Transverse colon (tissue), 4 donors: Measurements from ENCODE around the gene CLEC2B. TPM values are rescaled to one million over a fixed set of nuclear protein-coding genes. Genes with fewer than 3 reads are reported as not detected.

Experiments used
- DNase-seq: peaks from one replicate; pipeline ENCODE4 v3.0.0-alpha.2; 2019
- H3K27ac ChIP-seq, 4 donors: fragments of 200-600 bp; sonication (generic); 2 replicates each; pipeline ENCODE4 v1.5.1; 2016 to 2018; ENCODE audit warnings: inconsistent platforms in 4 of 4
- H3K27me3 ChIP-seq: fragments of 200-600 bp; sonication (generic); 2 replicates; pipeline ENCODE4 v1.5.1; 2017; ENCODE audit warnings: inconsistent platforms
- H3K36me3 ChIP-seq, 4 donors: fragments of 200-600 bp; sonication (generic); 2 replicates each; pipeline ENCODE4 v1.5.1; 2017 to 2019; ENCODE audit warnings: inconsistent platforms in 4 of 4
- H3K4me1 ChIP-seq, 4 donors: fragments of 200-600 bp; sonication (generic); 2 replicates each; pipeline ENCODE4 v1.5.1; 2017 to 2020; ENCODE audit warnings: inconsistent platforms in 4 of 4
- H3K4me3 ChIP-seq, 4 donors: fragments of 200-600 bp; sonication (generic); 1 replicate in 1 of 4; 2 replicates in 3 of 4; pipeline versions ENCODE4 v1.5.1 to v1.6.1; 2017 to 2019; ENCODE audit warnings: inconsistent platforms in 4 of 4
- H3K9me3 ChIP-seq, 2 donors: fragments of 200-600 bp; sonication (generic); 2 replicates each; pipeline ENCODE4 v1.5.1; 2017 to 2019; ENCODE audit warnings: inconsistent platforms in 2 of 2
- EP300 ChIP-seq: sonication (generic); formaldehyde crosslinking; IDR thresholded peaks from one replicate; pipeline ENCODE4 v1.6.1; 2017; ENCODE audit warnings: antibody characterized with exemption, low read depth
- POLR2A ChIP-seq: fragments of 450-650 bp; IDR thresholded peaks from one replicate; pipeline ENCODE4 v1.6.1; 2016; ENCODE audit warnings: antibody characterized with exemption, mild to moderate bottlenecking, moderate library complexity
- POLR2AphosphoS5 ChIP-seq, 3 donors: sonication (generic); formaldehyde crosslinking; IDR thresholded peaks; one replicate each; pipeline ENCODE4 v1.6.1; 2016; ENCODE audit warnings: antibody characterized with exemption in 3 of 3
- whole genome bisulfite sequencing, 2 donors: methylation state at CpG; one replicate each; pipeline ENCODE4 v1.1.5; 2018; ENCODE audit warnings: low coverage in 1 of 2; 5-methylcytosine and 5-hydroxymethylcytosine counted together
- in situ Hi-C, 4 donors: fragments of 200-750 bp; cut with MboI; loops; one replicate each; pipeline versions ENCODE4 v1.15.0 to v1.15.1; 2017; ENCODE audit warnings: low sequenced_read_pairs in 3 of 4, low pct_ligation_motif_present in 1 of 4, low pct_unique_long_range_greater_than_20kb in 1 of 4
- intact Hi-C: fragments of 100-400 bp; cut with DNase I; formaldehyde crosslinking; loops from one replicate; pipeline ENCODE4 v1.15.1; 2023; ENCODE audit warnings: low total_unique reads
- total RNA-seq, 4 donors: library from RNA; depleted of rRNA; stranded (reverse); fragments of >200 nt; gene quantifications; one replicate each; pipeline ENCODE4 v1.1.0, GENCODE V29; 2016
- TF ChIP-seq, protein P1 (sequence below), 5 experiments: fragments of 200-600 bp in 3 of 5; fragments of 450-650 bp in 2 of 5; sonication (generic) in 3 of 5; IDR thresholded peaks; 1 replicate in 2 of 5; 2 replicates in 3 of 5; pipeline ENCODE4 v1.5.1; 2016 to 2017; ENCODE audit warnings: antibody characterized with exemption in 5 of 5, inconsistent platforms in 3 of 5, mild to moderate bottlenecking in 2 of 5, moderate library complexity in 1 of 5

CLEC2B gene
- total RNA-seq, 4 donors from 2014 or later: 4.8 to 11.7 TPM; not detected in 2

DNA sequence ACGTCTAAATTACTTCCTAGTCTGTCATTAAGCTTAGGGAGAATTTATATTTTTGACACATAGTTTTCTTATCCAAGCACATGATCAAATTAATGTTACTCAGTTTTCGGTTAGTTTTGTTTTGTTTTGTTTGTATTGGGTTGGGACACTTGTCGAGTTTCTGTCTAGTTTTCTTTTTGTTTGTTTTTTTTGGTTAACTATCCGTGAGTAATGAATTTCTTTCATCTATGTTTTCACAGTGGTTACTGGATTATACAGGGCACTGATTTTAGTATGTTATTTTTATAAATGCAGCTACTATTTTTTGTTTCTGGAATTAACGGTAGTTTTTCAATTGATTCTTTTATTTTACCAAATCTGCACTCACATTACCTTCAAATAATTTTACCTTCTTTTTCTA lies 39.2 kb downstream of the CLEC2B start:
- no peak overlapping the region for H3K4me3 ChIP-seq
- intact Hi-C loops: no loop called here
- no peak for DNase-seq
- no peaks in the 10 kb centered on the region for H3K36me3 ChIP-seq
- TF ChIP-seq EP300: no peak
- in situ Hi-C loops: no loop called here
- no peaks in the 10 kb centered on the region for H3K4me1 ChIP-seq
- no peak overlapping the region for H3K27ac ChIP-seq
- H3K9me3 ChIP-seq: no peaks in the 10 kb centered on the region
- H3K27me3 ChIP-seq: no peaks in the 10 kb centered on the region
- 56 to 60% methylated on average over 5 of the region's 5 CpGs for WGBS, 2 donors

DNA sequence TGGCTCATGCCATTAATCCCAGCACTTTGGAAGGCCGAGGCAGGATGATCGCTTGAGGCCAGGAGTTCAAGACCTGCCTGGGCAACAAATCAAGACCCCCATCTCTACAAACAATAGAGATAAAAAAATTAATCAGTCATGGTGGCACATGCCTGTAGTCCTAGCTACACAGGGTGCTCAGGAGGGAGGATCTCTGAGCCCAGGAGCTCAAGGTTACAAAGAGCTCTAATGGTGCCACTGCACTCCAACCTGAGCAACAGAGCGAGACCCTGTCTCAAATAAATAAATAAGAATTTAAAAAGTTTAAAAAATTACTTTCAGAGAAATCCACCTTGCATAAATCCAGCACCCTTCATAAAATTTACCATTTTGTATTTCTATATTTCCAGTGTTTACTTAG lies 39.7 kb downstream of the CLEC2B start:
- Histone ChIP-seq H3K4me1 (no peaks in the 10 kb centered on the region), H3K4me3 (no peak overlapping the region), H3K36me3 (no peaks in the 10 kb centered on the region), H3K9me3 (no peaks in the 10 kb centered on the region), H3K27me3 (no peaks in the 10 kb centered on the region), H3K27ac (no peak overlapping the region)
- 89 to 100% methylated on average over 1 to 3 of the region's 3 CpGs for WGBS, 2 donors
- in situ Hi-C loops (no loop called here), intact Hi-C loops (no loop called here)
- no peak for DNase-seq
- TF ChIP-seq EP300 (no peak), POLR2AphosphoS5 (IDR thresholded peaks at IDR 0.05) (no peak), POLR2A (no peak)
- TF ChIP-seq, protein P1, sequence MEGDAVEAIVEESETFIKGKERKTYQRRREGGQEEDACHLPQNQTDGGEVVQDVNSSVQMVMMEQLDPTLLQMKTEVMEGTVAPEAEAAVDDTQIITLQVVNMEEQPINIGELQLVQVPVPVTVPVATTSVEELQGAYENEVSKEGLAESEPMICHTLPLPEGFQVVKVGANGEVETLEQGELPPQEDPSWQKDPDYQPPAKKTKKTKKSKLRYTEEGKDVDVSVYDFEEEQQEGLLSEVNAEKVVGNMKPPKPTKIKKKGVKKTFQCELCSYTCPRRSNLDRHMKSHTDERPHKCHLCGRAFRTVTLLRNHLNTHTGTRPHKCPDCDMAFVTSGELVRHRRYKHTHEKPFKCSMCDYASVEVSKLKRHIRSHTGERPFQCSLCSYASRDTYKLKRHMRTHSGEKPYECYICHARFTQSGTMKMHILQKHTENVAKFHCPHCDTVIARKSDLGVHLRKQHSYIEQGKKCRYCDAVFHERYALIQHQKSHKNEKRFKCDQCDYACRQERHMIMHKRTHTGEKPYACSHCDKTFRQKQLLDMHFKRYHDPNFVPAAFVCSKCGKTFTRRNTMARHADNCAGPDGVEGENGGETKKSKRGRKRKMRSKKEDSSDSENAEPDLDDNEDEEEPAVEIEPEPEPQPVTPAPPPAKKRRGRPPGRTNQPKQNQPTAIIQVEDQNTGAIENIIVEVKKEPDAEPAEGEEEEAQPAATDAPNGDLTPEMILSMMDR (IDR thresholded peaks at IDR 0.05): no peak

DNA sequence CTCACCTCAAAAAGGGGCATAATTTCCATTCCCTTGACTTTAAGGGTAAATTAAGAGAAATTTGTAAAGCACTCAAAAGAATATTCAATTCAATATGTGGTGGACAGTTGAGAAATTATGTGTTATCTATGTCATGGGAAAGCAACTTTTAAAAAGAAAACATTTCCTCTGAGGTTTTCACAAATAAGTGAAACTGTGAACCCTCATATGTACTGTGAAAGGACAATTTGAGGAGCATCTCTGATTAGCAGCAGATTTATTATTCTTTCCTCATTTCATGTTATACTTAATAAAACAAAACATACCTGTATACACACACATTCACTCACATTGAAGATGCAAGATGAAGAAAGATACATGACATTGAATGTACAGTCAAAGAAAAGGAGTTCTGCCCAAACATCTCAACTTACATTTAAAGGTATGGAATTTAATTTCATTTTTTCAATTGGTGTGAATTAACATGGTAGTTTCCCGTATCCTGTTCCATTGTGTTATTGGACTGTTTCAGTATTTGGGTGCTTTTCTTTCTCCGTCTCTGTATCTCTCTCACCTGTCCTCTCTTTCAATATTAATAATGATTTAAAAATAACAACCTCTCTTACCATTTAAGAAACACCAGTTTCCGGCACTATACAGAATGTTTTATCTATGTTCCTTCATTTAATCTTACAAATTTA lies 41.8 kb downstream of the CLEC2B start, which contains the start of gene KLRF1:
KLRF1 (plus strand) TSS at position 273 of the 680 bp plus-strand sequence; CDS start at position 337, 64 bp downstream.
- Histone ChIP-seq H3K36me3 (no peaks in the 10 kb centered on the region), H3K4me3 (no peak within 1 kb of the TSS), H3K27me3 (no peaks in the 10 kb centered on the region), H3K4me1 (no peaks in the 10 kb centered on the region), H3K9me3 (no peaks in the 10 kb centered on the region), H3K27ac (no peak within 1 kb of the TSS)
- in situ Hi-C loops: no loop called here
- TF ChIP-seq POLR2AphosphoS5 (IDR thresholded peaks at IDR 0.05): no peak
- TF ChIP-seq EP300: no peak
- intact Hi-C loops: no loop called here
- WGBS, 2 donors: 78 to 92% methylated on average over 3 of the region's 3 CpGs
- DNase-seq: no peak

DNA sequence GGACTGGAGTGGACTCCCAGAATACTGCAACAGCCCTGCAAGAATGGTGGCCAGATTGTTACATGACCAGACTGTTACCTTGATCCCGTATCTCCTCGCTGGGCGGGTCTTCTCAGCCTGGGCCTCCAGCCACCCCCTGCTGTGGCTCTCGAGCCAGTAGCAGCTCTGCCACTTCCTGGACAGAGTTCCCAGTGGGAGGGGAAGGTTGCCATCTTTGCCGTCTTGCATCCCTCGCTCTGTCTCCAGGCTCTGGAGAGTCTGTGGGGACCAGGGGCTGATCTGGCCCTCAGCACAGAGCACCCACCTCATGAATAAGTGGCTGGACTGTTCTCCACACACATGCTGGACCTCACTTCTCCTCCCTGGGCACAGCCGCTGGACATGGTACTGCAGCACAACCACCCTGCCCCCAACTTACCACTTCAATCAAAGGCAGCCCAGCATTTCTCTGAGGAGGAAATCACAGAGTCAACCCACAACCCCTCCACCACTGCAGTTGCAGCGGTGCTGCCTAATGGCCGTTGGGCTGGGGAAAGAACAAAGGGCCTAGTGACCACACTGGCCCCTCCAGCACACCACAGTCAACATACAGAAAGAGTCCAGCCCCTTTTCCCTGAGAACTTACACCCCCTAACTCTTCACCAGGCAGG lies 48.7 kb downstream of the CLEC2B start:
- Histone ChIP-seq H3K36me3 (no peaks in the 10 kb centered on the region), H3K4me3 (no peak overlapping the region), H3K4me1 (no peaks in the 10 kb centered on the region), H3K27me3 (no peaks in the 10 kb centered on the region), H3K27ac (no peak overlapping the region), H3K9me3 (no peaks in the 10 kb centered on the region)
- intact Hi-C loops (no loop called here), in situ Hi-C loops (no loop called here)
- TF ChIP-seq POLR2A (no peak), EP300 (no peak), POLR2AphosphoS5 (IDR thresholded peaks at IDR 0.05) (no peak)
- TF ChIP-seq, protein P1 (IDR thresholded peaks at IDR 0.05): no peak
- WGBS, 2 donors: 92% methylated on average over 9 of the region's 9 CpGs; no CpG with 5 or more reads in 1 of the 2 donors
- no peak for DNase-seq
